Lower lobe of right lung (tissue), 2 donors: ENCODE measurements around the gene HTRA3. TPM values are rescaled to one million over a fixed set of nuclear protein-coding genes. Genes with fewer than 3 reads are reported as not detected.

ENCODE experiments used
- ATAC-seq, 2 donors: fragments of 200-7000 bp; cut with Tn5 transposase; one replicate each; pipeline ENCODE4 v1.9.1; 2020 to 2022; ENCODE audit warnings: mild to moderate bottlenecking in 2 of 2, moderate library complexity in 2 of 2
- DNase-seq: peaks from one replicate; pipeline ENCODE4 v3.0.0-alpha.2; 2020
- H3K27ac ChIP-seq: fragments of 200-600 bp; one replicate; pipeline ENCODE4 v1.8.0; 2022
- H3K27me3 ChIP-seq: fragments of 200-600 bp; one replicate; pipeline ENCODE4 v1.8.0; 2022; ENCODE audit warnings: low read depth
- H3K36me3 ChIP-seq: fragments of 200-600 bp; one replicate; pipeline ENCODE4 v1.8.0; 2022; ENCODE audit warnings: mild to moderate bottlenecking
- H3K4me1 ChIP-seq: fragments of 200-600 bp; one replicate; pipeline ENCODE4 v1.8.0; 2022
- H3K4me3 ChIP-seq: fragments of 200-600 bp; one replicate; pipeline ENCODE4 v1.8.0; 2022; ENCODE audit warnings: mild to moderate bottlenecking
- H3K9me3 ChIP-seq: fragments of 200-600 bp; one replicate; pipeline ENCODE4 v1.8.0; 2022
- intact Hi-C: fragments of 100-400 bp; cut with DNase I; formaldehyde crosslinking; loops from one replicate; pipeline ENCODE4 v1.11.0; 2022
- total RNA-seq: library from RNA; stranded (reverse); fragmentation: NEBNext Ultra II Directional; extraction: Animal tissue kit (Norgen Biotek cat#: 25700); gene quantifications from one replicate; pipeline ENCODE4 v1.2.1, GENCODE V29; 2021
- TF ChIP-seq, protein P1 (sequence below): fragments of 200-600 bp; IDR thresholded peaks from one replicate; pipeline ENCODE4 v1.8.0; 2022; ENCODE audit warnings: antibody characterized with exemption, mild to moderate bottlenecking
- donor health status: DM: no; HTN: yes; CAD: no; lungs with severe emphysema.

The HTRA3 gene
- total RNA-seq, 1 donor from 2014 or later = 15.5 TPM

DNA sequence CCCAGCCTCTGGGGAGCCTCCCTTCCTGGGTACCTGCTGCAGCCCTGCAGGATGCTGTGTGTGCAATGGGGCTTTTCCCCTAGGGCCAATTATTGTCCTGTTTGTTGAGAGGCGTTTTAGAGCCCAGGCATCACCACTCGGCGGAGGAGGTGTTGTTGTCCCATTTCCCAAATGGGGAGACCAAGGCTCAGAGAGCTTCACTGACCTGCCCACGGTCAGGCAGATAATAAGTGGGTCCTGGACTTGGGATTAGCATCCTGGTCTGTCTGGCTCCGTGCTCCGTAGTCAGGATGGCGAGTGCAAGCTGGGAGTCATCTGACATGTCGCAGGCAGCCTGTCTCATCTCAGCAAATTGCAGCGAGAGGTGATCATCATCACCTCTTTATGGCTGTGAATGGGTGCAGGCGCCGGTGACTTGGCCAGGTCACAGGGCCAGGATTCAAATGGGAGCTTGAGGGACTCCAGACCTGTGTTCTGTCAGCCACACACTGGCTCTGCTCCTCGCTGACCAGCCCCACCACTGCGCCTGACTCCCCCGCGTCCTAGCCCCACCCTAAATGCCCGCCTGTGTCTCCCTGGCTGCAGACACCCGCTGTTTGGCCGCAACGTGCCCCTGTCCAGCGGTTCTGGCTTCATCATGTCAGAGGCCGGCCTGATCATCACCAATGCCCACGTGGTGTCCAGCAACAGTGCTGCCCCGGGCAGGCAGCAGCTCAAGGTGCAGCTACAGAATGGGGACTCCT is 16.6 kb downstream of the HTRA3 start:
- DNase-seq = no peak
- intact Hi-C loops = no loop called here
- no peak for ATAC-seq

GRCh38 chr4:8286719-8287342 is 17.3 kb downstream of the HTRA3 start:
- no peak for DNase-seq
- no peak for ATAC-seq

More for the DNA sequence above, 16.6 kb downstream of the HTRA3 start:
- TF ChIP-seq, protein P1, sequence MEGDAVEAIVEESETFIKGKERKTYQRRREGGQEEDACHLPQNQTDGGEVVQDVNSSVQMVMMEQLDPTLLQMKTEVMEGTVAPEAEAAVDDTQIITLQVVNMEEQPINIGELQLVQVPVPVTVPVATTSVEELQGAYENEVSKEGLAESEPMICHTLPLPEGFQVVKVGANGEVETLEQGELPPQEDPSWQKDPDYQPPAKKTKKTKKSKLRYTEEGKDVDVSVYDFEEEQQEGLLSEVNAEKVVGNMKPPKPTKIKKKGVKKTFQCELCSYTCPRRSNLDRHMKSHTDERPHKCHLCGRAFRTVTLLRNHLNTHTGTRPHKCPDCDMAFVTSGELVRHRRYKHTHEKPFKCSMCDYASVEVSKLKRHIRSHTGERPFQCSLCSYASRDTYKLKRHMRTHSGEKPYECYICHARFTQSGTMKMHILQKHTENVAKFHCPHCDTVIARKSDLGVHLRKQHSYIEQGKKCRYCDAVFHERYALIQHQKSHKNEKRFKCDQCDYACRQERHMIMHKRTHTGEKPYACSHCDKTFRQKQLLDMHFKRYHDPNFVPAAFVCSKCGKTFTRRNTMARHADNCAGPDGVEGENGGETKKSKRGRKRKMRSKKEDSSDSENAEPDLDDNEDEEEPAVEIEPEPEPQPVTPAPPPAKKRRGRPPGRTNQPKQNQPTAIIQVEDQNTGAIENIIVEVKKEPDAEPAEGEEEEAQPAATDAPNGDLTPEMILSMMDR = no peak
- H3K9me3 ChIP-seq = no peaks in the 10 kb centered on the region
- no peaks in the 10 kb centered on the region for H3K27me3 ChIP-seq
- no peaks in the 10 kb centered on the region for H3K36me3 ChIP-seq
- no peaks in the 10 kb centered on the region for H3K4me1 ChIP-seq
- H3K27ac ChIP-seq = no peak overlapping the region
- H3K4me3 ChIP-seq = no peak overlapping the region

DNA sequence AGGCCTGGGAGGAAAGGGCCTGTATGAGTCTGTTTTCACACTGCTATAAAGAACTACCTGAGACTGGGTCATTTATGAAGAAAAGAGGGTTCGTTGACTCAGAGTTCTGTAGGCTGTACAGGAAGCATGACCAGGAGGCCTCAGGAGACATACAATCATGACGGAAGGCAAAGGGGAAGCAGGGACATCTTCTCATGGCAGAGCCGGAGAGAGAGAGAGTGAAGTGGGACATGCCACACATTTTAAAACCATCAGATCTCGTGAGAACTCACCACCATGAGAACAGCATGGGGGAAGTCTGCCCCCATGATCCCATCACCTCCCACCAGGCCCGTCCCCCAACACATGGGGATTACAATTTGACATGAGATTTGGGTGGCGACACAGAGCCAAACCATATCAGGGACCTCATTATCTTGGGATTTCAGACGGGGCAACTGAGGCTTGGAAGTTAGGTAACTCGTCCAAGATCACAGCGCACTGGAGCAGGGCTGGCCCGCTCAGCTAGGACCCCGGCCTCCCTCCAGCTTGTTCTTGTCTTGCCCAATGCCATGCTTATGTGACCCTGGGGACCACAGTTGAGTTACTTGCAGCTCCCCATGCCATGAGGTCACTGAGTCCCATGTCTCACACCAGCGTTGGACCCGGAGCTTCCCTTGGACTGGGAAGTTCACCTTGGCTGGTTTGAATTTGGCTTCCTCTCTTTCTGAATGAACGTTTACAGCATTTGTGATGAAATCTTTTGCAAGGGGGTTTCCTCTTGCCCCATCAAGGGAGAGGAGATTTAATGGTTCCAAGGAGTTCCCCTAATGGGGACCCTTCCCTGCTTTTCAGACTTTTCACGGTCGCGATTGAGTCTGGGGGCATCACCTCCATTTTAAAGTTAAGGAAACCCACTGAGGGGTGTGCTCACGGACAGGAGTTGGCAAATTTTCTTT is 18.1 kb downstream of the HTRA3 start:
- DNase-seq (no peak), ATAC-seq (no peak)
- Histone ChIP-seq H3K9me3 (no peaks in the 10 kb centered on the region), H3K27me3 (no peaks in the 10 kb centered on the region), H3K4me1 (no peaks in the 10 kb centered on the region), H3K27ac (no peak overlapping the region), H3K4me3 (no peak overlapping the region), H3K36me3 (no peaks in the 10 kb centered on the region)
- intact Hi-C loops = no loop called here
- TF ChIP-seq, protein P1 = no peak

More at GRCh38 chr4:8286719-8287342, 17.3 kb downstream of the HTRA3 start:
- H3K4me3 ChIP-seq = no peak overlapping the region
- H3K27ac ChIP-seq = no peak overlapping the region
- no peaks in the 10 kb centered on the region for H3K27me3 ChIP-seq
- TF ChIP-seq, protein P1 = no peak
- H3K9me3 ChIP-seq = no peaks in the 10 kb centered on the region
- H3K4me1 ChIP-seq = no peaks in the 10 kb centered on the region
- no peaks in the 10 kb centered on the region for H3K36me3 ChIP-seq
- intact Hi-C loops = no loop called here

DNA sequence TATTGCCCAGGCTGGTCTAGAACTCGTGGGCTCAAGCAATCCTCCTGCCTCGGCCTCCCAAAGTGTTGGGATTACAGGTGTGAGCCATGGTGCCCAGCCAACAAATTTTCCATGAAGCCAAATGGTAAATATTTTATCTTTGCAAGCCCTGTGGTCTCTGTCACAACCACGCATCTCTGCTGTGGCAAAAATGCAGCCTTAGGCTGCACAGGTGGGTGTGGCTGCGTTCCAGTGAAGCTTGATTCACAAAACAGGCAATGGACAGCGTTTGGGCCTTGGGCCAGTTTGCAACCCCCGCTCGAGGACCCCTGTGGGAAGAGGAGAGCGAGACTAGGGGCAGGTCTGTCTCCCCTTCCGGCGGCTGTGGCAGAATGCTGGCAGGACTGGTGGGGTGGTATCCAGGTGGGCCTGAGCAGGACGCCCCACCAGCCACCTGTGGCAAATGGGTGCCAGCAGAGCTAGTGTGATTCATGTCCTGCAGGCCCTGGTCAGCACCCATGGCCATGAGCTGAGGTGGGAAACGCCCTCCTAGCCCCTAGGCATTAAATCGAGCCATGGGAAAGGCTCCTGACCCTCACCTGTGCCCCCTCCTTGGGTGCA is 19.7 kb downstream of the HTRA3 start:
- H3K27me3 ChIP-seq = no peaks in the 10 kb centered on the region
- H3K27ac ChIP-seq = no peak overlapping the region
- intact Hi-C loops = no loop called here
- ATAC-seq (no peak), DNase-seq (peak; percentile 23)
- H3K4me1 ChIP-seq = no peaks in the 10 kb centered on the region
- TF ChIP-seq, protein P1 = no peak
- no peaks in the 10 kb centered on the region for H3K36me3 ChIP-seq
- no peaks in the 10 kb centered on the region for H3K9me3 ChIP-seq
- H3K4me3 ChIP-seq = no peak overlapping the region
